ENCODE data around the gene DHRS3.

The DHRS3 gene

GRCh38 chr1:12636098-12636950, 18.3 kb upstream of the DHRS3 start:
- DNase-seq, result peak; percentile 47

DNA sequence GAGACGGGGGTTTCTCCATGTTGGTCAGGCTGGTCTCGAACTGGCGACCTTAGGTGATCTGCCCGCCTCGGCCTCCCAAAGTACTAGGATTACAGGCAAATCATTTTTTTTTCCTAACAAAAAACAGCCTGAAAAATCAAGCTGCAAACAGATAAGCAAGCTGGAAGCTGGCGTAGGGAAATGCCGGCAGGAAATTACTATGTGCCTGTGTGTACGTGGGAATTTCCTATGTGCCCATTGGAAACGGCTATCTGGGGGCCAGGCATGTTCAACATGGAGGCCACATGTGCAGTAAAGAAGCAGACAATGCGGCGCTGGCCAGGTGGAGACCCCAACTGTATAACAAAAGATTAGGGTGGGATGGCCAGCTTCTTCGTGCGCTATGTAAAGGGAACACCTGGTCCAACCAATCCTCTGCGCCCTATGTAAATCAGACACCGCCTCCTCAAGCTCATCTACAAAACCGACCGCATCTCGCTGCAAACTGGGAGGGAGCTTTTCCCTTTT, 16.7 kb upstream of the DHRS3 start:
- DNase-seq, result no peak

DNA sequence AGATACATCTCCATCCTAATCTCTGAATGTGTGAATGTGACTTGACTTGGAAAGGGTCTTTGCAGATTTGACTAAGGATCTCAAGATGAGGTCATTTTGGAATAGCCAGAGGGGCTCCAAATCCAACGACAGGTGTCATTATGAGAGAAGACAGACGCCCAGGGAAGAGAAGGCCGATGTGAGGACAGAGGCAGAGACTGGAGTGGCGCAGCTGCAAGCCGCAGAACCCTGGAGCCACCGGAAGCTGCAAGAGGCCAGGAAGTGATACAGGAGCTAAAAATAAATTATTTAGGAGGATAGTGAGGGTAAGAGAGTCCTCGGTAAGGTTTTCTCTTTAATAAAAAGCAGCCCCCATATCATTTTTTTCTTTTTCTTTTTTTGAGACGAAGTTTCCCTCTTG, 16.1 kb upstream of the DHRS3 start:
- DNase-seq, result no peak

- no peak for DNase-seq
Observed at GRCh38 chr1:12631571-12631970, 13.6 kb upstream of the DHRS3 start.

GRCh38 chr1:12630946-12631530, 13.0 kb upstream of the DHRS3 start:
- DNase-seq, result no peak

DNA sequence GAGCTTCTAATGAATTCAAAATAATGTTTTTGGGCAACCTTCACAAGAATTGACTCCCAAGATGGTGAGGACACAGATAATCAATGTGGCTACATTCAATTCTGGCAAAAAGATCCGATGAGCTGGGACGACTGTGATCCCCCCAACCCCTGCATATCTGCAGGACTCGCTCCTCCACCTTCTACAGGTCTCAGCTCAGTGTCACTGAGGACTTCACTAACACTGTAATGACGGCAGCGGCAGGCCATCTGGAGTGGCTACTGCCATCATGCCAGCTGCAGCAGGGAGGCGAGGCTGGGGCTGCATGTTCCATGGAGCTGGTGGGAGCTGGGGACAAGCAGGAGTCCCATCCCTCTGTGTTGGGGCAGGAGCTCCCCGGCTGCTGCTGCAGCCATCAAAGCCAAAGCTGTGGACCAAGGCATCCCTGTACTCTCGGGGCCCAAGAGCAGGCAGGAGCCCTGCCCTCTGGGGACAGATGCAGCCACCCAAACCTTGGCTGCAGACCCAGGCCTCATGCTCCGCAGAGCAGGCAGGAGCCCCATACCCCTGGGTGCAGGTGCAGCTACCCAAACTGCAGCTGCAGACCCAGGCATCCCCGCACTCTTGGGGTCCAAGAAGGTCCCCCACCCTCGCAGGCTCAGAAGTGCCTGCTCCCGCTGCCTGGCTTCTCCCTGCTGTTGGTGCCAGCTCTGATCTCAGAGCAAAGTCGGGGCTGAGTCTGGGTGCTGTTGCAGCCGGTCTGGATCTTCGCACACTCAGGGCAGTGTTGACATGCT, 12.2 kb upstream of the DHRS3 start:
- no peak for DNase-seq

- DNase-seq, result no peak
Observed at GRCh38 chr1:12629511-12629956, 11.5 kb upstream of the DHRS3 start.

DNA sequence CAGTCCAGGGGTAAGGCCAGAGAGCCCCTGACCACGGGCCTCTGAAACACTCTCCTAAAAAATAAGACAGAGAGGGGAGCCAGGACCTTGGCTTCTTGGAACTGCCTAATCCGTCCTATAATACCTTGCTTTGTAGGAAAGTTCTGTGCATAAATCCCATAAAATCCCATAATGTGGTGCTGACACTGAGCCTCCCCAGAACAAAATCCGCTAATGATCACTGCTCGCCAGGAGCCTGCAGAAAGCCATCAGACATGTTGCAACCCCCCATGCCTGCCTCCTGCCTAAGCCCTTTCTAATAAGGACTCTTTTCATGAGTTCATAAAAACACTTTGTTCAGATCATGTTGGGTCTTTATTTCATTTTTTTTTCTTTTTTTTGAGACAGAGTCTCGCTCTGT, 9.3 kb upstream of the DHRS3 start:
- peak; percentile 54 for DNase-seq

DNA sequence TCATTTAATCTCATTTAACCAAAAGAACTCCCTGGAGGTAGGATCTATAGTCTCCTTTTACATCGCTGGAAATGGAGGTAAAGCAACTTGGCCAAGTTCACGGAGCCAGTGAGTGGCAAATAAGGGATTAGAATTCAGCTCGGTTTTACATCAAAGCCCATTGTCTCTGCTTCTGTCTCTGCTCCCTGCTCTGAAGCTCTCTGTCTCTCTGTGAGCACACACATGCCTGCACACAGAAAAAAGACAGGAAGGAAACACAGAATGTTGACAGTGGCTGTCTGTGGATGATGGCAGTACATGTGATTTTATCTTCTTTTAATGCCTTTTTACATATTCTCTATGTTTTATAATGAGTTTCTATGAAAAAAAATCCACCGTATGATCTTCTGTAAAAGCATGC, 8.9 kb upstream of the DHRS3 start:
- no peak for DNase-seq

- no peak for DNase-seq
Observed at GRCh38 chr1:12625276-12625675, 7.3 kb upstream of the DHRS3 start.

DNA sequence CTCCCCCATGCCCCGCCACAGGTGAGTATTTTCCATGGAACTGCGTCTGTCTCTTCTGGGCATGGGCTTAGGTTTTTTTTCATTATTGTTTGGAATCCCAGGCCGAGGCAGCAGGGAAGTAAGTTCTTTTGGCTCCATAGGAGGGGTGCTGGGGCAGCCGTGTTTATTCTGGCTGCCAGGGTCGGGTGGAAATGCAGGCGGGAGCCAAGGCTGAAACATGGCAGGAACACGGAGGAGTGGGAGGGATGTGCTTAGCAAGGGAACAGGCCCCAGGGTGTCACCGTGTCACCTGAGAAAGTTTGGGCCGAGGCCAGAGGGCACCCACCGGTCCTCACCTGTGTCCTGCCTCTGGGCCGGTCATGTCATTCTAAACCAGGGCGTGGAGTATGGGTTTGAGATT, 4.5 kb upstream of the DHRS3 start:
- DNase-seq, result peak; percentile 63

DNA sequence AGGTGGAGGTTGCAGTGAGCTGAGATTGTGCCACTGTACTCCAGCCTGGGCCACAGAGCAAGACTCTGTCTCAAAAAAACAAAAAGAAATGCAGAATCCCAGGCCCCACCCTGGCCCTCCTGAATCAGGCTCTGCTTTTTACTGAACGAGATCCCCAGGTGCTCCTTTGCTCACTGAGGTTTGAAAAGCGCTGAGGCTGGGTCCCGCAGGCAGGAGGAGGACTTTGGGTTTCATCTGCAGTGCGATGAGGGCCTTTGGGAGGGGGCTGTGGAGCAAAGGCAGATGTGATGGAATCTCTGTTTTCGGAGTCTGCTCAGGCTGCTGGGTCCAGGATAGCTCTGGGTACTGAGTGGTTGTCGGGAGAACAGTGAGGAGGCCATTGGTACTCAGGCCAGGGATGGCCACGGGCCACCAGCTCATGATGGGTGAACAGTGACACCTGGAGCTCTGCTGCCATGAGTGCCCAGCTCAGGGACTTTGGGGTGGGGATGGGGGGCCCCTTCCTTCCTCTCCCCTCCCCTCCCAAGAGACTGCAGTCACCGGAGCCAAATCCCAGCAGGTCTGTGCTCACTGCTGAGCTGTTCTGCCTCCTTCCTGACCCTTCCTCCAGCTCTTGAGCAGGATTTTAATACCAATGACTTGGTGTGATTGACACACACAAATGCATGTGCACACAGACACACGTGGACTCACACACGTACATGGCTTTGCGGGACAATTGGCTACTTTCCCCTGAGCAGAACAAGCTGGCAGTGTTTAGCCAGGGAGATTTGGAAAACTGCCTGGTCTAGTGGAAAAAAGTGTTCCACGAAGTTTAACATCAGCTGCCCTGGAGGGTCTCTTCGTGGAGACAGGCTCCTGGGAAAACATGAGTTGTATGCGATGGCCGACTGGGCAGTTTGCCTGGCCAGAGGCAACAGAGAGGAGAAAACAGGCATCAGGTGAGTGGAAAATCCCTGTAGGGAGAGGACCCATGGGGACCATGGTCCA, 3.6 kb upstream of the DHRS3 start:
- peak; percentile 73 for DNase-seq

- no peak for DNase-seq
Observed at GRCh38 chr1:12620931-12621330, 2.9 kb upstream of the DHRS3 start.

DNA sequence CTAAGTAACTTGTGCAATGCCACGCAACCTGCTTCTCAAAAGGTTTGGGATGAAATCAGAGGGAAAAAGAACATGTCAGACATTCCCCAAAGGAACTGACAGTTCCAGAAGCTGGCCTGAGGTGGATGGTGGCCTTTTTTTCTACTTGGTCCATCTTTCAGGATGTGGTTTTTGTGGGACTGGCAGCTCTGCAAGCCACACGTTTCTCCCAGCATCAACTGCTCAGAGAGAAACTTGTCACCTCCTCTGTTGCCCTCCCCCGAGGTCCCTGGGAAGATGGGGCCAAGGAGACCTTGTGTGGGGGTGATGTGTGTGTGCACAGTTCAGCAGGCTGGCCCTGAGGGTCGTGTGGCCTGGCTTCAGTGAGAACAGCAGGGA, 2.5 kb upstream of the DHRS3 start:
- no peak for DNase-seq

GRCh38 chr1:12619792-12620487, 1.9 kb upstream of the DHRS3 start:
- DNase-seq, result peak; percentile 90

DNA sequence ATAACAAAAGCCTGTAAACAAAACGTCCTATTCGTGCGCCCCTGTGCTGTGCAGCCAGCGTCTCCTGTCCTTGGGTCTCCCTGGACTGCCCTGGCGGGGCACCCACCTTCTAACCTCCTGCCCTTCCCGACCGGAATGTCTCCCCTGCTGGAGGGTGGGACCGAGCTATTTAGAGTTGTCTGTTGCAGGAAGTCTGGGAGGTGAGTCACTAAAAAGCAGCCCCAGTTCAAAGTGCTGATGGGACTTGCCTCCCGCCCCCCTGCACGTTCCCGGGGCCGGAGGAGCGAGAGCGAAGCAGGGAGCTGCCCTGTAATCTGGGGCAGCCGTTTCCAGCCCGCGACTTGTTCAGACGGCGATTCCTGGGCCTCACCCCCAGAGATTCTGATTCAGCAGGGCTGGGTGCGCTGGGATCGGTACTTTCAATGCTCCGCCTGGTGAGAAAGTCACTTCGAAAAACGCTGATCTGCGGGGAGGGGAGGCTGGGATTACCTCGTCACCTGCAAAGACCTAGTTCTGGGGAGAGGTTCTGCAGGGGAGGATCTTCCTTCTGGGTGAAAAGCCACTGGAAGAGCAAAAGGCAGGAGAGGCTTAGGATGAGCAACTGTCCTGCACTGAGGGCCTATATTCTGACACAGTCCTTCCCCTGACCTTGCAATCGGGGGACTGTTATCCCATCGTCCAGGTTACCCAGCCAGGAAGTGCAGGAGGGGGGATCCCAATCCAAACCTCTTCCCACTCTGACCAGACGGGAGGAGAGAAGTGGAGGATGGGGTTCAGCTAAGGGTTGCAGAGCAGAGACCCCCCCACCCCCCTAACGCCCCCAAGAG, 1.2 kb upstream of the DHRS3 start:
- DNase-seq, result peak; percentile 84

- no peak for DNase-seq
Observed at GRCh38 chr1:12618661-12618964, 603 bp upstream of the DHRS3 start.

GRCh38 chr1:12617511-12617900, 504 bp downstream of the DHRS3 start:
- no peak for DNase-seq

- peak; percentile 61 for DNase-seq
Observed at GRCh38 chr1:12616709-12617373, 1.2 kb downstream of the DHRS3 start.
